GM19238 (cell line): ENCODE results near the gene LRP1B.

Source experiments
- DNase-seq: peaks from one replicate; pipeline ENCODE4 v3.0.0; 2011; ENCODE audit warnings: low spot score; ENCODE audit not compliant: insufficient read length

LRP1B gene

DNA sequence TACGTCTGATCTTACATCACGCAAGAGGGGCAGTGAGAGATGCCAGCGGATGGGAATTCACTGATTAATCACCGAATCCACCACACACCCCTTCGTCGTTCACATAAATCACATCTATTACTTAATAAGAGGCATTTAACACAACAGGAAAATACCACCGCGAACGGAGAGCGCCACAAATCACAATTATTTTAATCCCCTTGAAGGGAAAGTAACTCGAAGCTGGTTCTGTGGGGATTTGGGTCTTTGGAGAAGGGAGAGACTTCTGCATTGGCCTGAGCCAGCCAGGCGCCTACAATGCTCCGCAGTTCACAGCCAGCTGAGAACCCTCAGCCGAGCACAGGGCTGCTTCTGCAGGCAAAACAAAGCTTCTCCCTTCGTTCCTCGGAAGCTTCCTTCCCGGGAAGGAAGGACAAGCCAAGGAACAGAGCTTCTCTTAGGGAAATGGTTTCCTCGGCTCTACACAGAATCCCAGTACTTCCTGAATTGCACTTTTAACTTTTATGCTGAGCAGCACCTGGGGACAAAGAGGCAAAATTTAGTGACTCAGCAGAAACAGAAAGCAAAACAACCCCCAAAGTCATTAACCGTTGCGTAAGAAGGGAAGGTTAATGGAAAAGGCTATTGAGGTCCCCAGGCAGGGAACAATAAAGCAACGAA is at the start of gene LRP1B:
Gene LRP1B, minus strand, starts transcription at position 7 of the 660 bp plus-strand sequence. CDS start 287 bp downstream, outside the sequence.
- DNase-seq: no peak

DNA sequence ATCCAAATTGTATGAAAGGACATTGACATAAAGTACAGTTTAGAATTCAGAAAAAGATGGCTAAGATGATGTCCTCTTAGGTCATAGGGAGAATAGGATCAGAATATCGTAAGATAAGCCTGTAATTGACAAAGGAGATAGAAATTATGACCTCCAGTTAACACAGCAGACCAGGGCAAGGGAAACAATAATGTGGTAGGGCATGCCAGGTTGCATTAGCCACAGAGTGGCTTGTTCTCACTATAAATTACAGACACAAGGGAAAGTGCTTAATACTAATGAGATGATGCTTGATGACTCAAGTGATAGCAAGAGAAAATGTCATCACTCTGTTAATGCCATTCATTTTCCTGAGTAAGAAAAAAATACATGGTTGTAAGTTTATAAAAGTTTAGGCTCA is 48.9 kb upstream of the LRP1B start:
- DNase-seq: no peak

DNA sequence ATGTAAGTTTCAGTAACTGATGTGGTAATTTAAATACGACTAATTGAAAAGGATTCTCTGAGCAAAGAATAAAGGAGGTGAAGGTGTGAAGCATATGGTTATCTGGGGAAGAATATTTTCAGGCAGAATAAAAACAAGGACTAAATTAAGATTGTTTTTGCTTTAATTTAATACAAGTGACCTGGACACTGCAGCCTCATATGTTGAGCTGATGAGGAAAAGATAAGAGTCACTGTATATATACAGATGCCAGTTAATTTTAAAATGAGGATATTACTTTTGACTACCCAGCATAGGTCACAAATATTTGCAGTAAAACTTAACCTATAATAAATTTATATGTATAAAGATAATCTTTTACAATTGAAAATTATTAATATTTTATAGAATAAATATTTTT is 47.8 kb upstream of the LRP1B start:
- DNase-seq: no peak

DNA sequence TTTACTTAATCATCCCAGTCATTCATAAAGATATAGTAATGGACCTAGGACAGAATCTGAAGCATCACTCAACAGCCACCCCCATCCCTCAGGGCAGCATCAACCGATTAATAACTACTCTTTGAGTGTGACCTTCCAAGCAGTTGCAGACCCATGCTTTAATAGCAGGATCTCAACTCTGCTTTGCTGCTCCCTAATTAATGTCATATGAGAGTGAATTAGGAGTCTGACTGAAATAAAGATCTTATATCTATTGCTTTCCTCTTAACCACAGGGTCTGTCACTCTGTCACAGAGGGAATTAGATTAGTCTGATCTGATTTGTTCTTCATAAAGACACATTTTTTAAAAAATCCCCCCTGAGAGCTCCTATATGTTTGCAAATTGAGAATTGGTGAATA is 46.1 kb upstream of the LRP1B start:
- no peak for DNase-seq

DNA sequence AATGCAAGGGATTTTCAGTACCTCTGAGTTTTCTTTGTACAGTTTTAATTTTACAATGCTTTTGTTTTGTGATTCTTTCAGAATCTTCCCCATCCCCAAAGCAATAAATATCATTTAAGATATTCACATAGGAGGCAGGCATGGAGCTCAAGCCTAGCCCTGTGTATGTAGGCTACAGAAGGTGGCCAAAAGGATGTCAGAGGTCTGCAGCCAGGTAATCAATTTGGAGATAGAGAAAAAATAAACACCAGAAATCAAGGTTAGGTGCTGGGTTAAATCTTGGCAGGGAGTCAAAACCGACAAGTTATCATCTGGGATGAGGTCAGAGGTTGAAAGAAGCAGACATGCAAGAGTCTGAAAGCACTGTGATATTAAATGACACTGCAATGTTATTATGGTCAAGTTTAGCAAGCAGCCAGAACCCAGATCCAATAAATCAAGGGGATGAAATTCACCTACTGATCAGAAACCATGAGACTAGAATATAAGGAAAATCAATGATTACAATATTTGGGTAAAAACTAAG is 45.1 kb upstream of the LRP1B start:
- no peak for DNase-seq

DNA sequence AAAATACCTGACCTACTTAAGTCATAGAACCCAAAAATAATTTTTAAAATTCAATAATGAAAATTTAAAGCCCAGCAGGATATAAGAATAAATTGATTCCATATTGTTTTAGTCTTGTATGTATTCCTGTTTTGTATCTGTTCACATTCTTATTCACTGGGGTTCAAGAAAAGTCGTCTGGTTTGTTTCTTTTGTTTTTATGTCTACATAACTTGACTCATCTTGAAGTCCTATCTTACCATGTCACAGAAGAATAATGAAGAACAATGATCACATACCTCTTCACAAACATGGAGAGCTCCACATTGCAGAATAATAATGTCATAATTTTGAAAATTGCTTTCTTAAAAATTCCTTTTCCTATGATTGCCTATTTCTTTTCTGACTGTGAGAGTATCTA is 43.4 kb upstream of the LRP1B start:
- DNase-seq: no peak

DNA sequence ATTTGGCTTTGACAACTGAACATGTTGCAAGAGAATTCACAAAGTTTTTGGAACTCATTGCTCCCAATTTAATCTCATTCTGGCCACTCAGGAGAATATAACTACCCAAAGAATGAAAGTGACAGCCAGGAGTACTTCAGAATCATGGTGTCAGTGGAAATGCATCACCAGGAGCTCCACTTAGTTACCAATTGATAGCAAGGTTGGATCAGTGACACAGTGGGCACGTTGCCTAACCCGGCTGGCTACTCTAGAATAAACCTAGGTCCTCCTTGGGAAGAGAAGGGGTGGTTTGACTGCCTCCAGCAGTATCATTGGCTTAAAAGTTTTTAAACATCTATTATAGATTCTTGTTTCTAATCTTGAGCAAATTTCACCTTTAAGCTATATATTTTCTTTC is 40.0 kb upstream of the LRP1B start:
- no peak for DNase-seq

DNA sequence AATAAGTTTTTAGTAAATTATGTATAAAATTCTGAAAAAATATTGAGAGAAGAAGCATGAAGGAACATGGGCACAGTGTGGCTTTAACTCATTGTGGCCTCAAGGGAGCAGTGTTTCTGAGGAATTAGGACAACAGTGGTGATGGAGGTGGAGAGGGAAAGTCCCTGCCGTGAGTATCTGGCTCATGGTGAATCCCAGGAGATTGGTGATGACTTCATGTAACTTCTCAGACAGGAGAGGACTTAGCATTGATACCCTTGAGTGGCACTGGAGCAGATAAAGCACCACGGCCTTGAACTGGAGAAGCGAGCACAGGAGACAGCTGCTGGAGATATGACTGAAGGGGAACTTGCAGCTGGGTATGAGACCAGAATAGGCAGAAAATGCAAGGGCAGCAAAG is 35.0 kb upstream of the LRP1B start:
- no peak for DNase-seq

DNA sequence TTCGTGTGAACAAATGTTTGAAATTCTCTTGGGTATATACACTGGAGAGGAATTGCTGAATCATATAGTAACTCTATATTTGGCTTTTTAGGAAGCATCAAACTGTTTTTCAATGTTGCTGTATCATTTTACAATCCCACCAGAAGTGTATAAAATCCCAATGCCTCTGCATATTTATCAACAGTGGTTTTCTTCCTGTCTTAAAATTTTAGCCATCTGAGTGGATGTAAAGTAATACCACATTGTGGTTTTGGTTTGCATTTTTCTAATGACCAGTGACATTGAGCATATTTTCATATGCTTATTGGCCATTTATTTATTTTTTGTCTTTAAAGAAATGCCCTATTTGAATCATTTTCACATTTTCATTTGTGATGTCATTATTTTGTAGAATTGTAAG is 22.8 kb upstream of the LRP1B start:
- no peak for DNase-seq

DNA sequence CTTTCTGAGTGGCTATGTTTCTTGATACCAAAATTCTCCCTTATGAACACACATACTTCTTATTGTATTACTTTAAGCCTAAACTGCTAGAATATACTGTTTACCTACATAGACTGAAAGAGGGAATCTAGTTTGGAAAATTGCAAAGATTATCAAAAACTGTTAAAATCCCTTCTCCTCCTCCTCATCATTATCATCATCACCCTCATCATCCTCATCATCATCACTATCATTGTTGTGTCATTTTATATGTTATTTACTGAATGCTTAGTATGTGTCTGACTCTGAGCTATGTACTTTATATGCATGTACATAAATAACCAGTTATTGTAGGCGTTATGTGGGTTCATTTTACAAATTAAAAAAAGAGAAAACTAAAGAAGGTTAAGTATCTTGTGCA is 19.6 kb upstream of the LRP1B start:
- DNase-seq: no peak

DNA sequence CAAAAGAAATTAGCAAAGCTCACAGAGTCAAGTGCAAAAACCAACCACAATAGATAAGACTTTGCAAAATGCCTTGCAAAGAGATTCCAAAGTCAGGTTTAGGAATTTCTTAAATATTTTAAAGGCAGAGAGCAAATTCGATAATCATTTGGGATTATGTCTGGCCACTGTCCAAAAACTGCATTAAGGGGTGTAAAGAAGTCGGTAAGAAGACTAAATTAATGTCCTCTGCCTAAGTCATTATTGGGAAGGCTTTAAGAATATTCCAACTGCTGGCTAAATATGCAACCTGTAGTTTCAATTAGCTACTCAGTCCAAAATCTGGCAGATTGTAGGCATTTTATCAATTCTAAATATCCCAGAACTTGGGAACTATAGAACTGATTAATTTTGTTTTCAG is 13.7 kb upstream of the LRP1B start:
- no peak for DNase-seq

DNA sequence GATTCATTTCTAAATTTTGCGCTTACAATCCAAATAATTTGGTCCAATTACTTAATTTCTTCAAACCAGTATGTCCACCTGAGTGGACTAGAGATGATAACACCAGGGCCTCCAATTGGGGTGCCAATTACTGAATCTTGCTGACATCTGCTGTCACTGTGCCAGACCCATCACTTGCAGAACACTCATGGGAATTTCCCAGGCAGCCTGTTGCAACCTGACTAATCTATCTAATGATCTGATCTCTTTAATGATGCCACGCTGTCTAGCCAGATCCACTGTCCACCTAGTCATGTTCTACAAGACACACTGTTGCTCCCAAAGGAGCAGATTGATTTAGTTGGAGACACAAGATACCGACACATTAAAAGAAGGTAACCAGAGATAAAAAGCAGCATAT is 11.8 kb upstream of the LRP1B start:
- no peak for DNase-seq

DNA sequence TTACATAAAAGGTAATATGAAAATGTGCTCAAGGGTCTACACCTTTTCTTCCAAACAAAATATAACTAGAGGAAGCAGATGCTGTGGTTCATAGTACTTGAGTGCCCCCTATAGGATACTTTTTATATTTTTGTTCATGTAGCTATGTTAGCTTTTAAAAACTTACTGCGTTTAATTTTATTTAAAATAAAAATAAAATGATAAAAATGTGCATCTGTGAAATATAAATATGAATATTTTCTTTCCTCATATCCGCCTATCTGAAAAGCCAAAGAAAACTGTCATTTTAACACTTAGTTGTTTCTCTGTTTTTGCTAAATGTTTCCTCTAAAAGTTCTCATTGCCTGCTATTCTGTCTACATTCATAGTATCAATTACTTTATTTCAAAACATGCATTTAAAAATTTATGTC is 9.6 kb upstream of the LRP1B start:
- no peak for DNase-seq

DNA sequence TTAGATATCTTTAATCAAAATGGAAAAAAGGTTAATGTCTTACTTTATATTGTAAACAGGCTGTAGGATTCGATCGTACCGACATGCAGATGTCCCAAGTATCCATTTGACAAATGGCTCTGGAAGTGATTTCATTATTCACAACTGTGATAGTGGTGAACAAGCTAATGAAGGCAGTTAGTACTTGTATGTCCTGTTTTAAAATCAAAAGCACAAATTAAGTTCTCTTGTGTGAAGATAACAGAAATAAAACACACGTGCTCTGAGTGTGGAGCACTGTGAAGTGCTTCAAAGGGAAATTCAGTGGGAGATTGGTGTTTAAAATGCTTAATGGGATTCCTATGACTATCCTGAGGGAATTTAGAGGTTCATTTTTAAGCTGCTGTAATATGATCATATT is 8.6 kb upstream of the LRP1B start:
- DNase-seq: no peak

DNA sequence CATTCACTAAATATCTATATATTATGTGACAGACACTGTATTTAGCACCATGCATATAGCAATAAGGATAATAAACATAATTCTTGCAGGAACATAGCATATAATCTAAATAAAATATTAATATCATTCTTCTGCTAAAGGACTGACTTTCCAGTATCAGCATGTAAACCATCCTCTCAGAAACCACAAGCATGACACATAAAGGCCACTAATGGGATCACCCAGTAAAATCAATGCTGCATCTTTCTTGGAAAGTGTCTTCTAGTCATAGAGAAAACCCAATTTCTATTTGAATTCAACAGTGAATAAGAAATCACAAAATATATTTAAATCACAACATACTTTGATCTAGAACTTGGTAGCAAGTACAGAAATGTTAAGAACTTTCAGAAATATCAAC is 5.8 kb upstream of the LRP1B start:
- no peak for DNase-seq

DNA sequence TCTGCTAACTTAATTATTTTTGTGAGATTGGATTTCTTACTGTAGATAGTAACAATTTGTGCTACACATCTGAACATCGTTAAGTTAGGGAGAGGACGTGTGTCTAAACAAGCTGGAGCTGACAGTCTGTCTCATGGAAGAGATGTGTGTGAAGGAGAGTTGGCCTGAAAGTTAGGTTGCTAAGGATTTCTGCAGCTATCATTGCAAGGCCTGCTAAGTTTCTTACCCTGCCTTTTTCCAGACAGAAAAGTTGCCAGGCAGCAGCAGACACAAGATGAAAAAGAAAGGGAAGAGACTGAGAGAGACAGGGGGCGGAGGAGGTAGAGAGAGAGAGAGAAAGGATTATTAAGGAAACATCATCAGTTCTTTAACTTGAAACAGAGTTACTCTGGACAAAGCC is 4.1 kb upstream of the LRP1B start:
- DNase-seq: no peak

DNA sequence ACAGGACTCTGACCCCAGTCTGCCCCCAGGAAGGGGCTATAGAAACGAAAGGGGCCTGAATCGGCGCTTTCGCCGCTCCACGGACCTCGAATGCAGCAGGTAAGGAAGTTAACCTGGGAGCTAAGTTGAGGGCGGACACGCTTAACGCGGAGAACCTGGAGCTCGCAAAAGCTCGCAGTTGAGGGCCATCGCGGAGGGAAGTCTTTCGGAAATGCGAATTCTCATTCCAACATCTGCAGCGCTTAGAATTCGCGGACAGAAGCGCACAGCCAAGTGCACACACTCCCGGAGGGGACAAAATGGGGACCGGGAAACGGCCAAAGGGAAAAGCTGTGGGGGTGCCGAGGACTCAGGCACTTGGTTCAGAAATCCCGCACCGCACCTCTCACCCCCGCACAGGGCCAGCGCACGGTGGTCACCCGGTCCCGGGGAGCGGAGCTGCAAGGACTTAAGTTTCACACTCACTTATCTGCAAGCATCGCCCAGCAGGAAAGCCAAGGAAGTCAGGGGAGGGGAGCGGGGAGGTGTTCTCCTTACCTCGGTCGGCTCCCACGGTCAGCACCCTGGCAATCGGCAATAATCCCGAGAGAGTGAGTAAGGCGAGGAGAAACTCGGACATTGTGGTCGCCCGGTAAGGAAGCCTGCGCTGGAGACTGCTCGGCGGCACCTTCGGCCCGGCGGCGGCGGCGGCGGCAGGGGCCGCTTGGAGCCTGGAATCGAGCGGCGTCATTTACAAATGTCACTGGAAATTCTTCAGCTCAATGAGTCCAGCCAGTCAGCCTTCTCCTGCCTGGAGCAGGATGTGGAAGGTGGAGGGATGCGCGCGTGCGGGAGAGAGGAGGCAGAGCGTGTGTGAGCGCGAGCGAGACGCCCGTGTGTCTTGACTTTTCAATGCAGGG is 456 bp downstream of the LRP1B start:
- no peak for DNase-seq

DNA sequence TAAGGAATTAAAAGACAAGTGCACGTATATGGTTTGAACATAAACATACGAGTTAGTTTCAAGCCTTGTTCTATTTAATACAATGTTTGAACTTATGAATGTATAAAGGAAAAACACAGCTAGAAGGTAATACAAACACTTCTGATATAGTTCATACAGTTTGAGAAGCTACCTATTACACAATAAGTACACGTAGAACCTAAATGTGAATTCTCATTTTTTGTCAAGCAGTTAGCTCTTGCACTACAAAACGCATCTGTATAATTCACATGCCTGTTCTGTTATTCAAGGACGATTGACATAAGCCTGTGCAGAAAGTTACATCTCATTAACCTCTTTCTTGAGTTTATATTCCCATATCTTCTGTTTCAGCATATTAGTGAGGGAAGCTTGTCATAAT is 2.7 kb downstream of the LRP1B start:
- DNase-seq: no peak

DNA sequence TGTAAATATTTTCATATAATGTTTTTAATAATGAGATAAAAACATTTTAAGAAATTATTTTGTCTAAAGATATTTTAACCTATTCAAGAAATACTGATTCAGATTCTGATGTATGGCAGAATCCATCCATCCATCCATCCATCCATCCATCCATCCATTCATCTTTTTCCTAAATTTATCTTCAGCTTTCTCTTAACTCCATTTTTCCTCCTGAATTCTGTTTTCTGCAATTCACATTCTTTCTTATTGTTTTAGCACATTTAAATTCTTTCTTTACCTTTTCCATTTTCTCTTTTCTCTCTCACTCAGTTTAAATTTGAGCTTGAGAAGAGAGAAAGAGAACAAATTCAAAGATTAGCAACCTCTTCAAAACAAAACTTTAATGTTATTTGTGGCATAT is 3.6 kb downstream of the LRP1B start:
- no peak for DNase-seq

DNA sequence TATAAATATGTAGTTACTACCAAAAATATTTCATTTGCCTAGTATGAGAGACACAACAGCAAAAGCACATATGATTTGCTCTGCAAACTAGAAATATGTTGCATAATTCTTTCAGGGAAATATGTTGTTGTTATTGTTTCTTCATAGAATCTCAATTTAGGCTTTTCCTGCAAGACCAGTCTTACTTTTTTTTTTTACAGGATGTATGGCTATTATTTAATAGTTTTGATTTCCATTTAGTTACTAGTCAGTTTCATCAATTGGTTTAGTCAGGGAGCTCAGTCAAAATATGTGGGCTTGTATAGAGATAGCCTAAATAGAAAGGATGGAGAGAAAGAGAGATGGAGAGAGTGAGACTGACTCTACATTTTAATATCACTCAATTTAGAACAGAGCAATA is 6.1 kb downstream of the LRP1B start:
- DNase-seq: no peak

DNA sequence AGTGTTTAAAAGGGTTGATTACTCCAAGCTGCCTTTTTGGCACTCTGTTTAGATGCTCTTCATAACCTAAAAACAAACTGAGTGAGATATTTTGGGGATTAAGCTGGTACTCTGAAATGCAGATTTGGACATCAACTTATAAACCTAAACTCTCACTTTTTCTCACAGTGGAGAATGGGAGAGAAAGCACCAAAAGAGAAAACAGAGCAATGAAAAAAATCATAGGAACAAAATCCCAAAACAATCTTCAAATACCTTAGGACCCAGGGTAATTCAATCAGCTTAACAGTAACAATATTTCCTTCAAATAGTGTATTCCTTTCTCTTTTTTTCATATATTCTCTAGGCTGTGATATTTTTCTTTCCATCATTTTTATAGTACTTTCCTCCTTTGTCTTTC is 11.5 kb downstream of the LRP1B start:
- no peak for DNase-seq

DNA sequence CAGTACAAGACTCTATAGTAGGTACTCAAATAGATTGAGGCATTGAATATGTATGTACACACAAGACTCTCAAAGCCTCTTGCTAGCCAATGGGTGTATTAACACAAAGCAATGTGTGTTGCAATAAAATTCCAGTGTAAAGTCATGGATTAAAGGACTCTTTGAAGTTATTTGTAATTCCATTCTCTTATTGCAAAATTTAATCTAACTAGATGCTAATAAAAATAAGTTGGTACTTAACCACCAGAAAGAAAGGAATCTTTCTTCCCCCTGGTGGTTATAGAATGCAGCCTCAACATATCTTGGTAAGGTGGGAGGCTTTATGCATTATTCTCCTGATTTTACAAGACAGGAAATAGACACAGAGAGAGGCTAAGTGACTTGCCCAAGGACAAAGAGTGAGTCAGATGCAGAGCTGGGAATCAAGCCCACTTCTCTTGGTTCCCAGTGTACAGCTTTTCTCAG is 18.0 kb downstream of the LRP1B start:
- DNase-seq: no peak
